ENCODE results near the gene SKIDA1. TPM values are rescaled to one million over a fixed set of nuclear protein-coding genes. Genes with fewer than 3 reads are reported as not detected.

The SKIDA1 gene
- total RNA-seq, 1 donor from 2014 or later = under 0.01 TPM

Other genes starting within 250 kb of the SKIDA1 start
- 40.8 and 64.8 TPM in 2 replicates for gene MLLT10, start 8.6 kb upstream of the SKIDA1 start, total RNA-seq

Measured in bronchial epithelial cell (primary cell).